ENCODE measurements around the gene TMEM258.

GRCh38 chr11:61761440-61762222, 30.8 kb downstream of the TMEM258 start:
- TF ChIP-seq EZH2 (IDR thresholded peaks at IDR 0.05; ENCODE audit: insufficient read depth, poor library complexity, severe bottlenecking) (no peak), EZH2phosphoT487 (IDR thresholded peaks at IDR 0.05; ENCODE audit: insufficient read depth, low read depth) (no peak)
